IMR-90 (cell line): ENCODE results near the gene CFAP206. TPM values are rescaled to one million over a fixed set of nuclear protein-coding genes. Genes with fewer than 3 reads are reported as not detected.
A peak's percentile ranks its signal among the peaks of the same experiment; 100 is the strongest.

Experiments used
- ATAC-seq: fragments of 200-7000 bp; cut with Tn5 transposase; 2 replicates; pipeline ENCODE4 v1.9.1; 2020; ENCODE audit warnings: low read depth, mild to moderate bottlenecking, moderate library complexity
- BruUV-seq: library from RNA; stranded (reverse); fragments of 400-500 nt; replicated peaks from 2 replicates; lab custom pipeline; 2021; lab: Mats Ljungman, UMichigan
- CTCF ChIA-PET: fragments of 300-600 bp; formaldehyde crosslinking; extraction: SDS; loops from one replicate; lab custom pipeline; 2021; ENCODE audit warnings: antibody characterized with exemption; lab: Yijun Ruan, JAX
- POLR2A ChIA-PET: fragments of 300-600 bp; sonication (Branson Sonifier 250); formaldehyde crosslinking; loops from one replicate; lab custom pipeline; 2022; ENCODE audit warnings: antibody characterized with exemption; ENCODE audit not compliant: unreplicated experiment; lab: Charles Lee
- DNase-seq: peaks from one replicate; pipeline ENCODE4 v3.0.0; 2013
- H2AFZ ChIP-seq: replicated peaks from 2 replicates; pipeline ENCODE3; 2013; ENCODE audit warnings: low read length, mild to moderate bottlenecking; ENCODE audit not compliant: poor library complexity
- H2AK5ac ChIP-seq: 2 replicates; pipeline ENCODE4 v1.6.1; 2013; ENCODE audit warnings: low read depth, low read length, inconsistent platforms
- H2AK9ac ChIP-seq: replicated peaks from 2 replicates; pipeline ENCODE3; 2013; ENCODE audit warnings: mild to moderate bottlenecking, low read depth, low read length, moderate library complexity; ENCODE audit not compliant: poor library complexity
- H2BK120ac ChIP-seq: 2 replicates; pipeline ENCODE4 v1.6.1; 2013; ENCODE audit warnings: low read depth, low read length, inconsistent platforms
- H2BK15ac ChIP-seq: 3 replicates; pipeline ENCODE4 v1.6.1; 2013; ENCODE audit warnings: low read depth, low read length, inconsistent platforms
- H2BK20ac ChIP-seq: 2 replicates; pipeline ENCODE4 v1.6.1; 2013; ENCODE audit warnings: low read depth, mild to moderate bottlenecking, inconsistent platforms, low read length, moderate library complexity
- H2BK5ac ChIP-seq: 2 replicates; pipeline ENCODE4 v1.6.1; 2013; ENCODE audit warnings: mild to moderate bottlenecking, low read depth, low read length, inconsistent platforms; ENCODE audit not compliant: poor library complexity, severe bottlenecking
- H3K14ac ChIP-seq: replicated peaks from 2 replicates; pipeline ENCODE4 v1.6.1; 2013; ENCODE audit warnings: low read depth, low read length, inconsistent platforms
- H3K18ac ChIP-seq: 2 replicates; pipeline ENCODE4 v1.6.1; 2013; ENCODE audit warnings: low read depth, low read length, control low read depth
- H3K23ac ChIP-seq: 2 replicates; pipeline ENCODE4 v1.6.1; 2013; ENCODE audit warnings: low read depth, low read length, inconsistent platforms
- H3K27ac ChIP-seq: 2 replicates; pipeline ENCODE4 v1.5.1; 2013; ENCODE audit warnings: mild to moderate bottlenecking, control low read depth, low read length; ENCODE audit not compliant: insufficient read depth
- H3K27me3 ChIP-seq: 2 replicates; pipeline ENCODE4 v1.6.1; 2013; ENCODE audit warnings: low read length; ENCODE audit not compliant: control insufficient read depth, insufficient read depth
- H3K36me3 ChIP-seq: 2 replicates; pipeline ENCODE4 v1.6.1; 2013; ENCODE audit warnings: low read length, mixed read lengths; ENCODE audit not compliant: control insufficient read depth, insufficient read depth
- H3K4ac ChIP-seq: 2 replicates; pipeline ENCODE4 v1.6.1; 2013; ENCODE audit warnings: low read depth, low read length, inconsistent platforms
- H3K4me1 ChIP-seq: 2 replicates; pipeline ENCODE4 v1.6.1; 2013; ENCODE audit warnings: low read length, mixed read lengths; ENCODE audit not compliant: control insufficient read depth, insufficient read depth
- H3K4me2 ChIP-seq: 2 replicates; pipeline ENCODE4 v1.6.1; 2013; ENCODE audit warnings: low read depth, mild to moderate bottlenecking, control low read depth, low read length, moderate library complexity
- H3K4me3 ChIP-seq: 2 replicates; pipeline ENCODE4 v1.5.1; 2013; ENCODE audit warnings: low read depth, mild to moderate bottlenecking, control low read depth, low read length, moderate library complexity; ENCODE audit not compliant: insufficient read depth
- H3K56ac ChIP-seq: 2 replicates; pipeline ENCODE4 v1.6.1; 2013; ENCODE audit warnings: low read length, inconsistent platforms; ENCODE audit not compliant: insufficient read depth; ENCODE audit errors: extremely low read depth
- H3K79me1 ChIP-seq, 2 experiments: 2 replicates each; pipeline ENCODE4 v1.6.1; 2013; ENCODE audit warnings: low read length in 2 of 2, inconsistent platforms in 1 of 2, low read depth in 1 of 2
- H3K9ac ChIP-seq: 2 replicates; pipeline ENCODE4 v1.6.1; 2013; ENCODE audit warnings: low read depth, low read length, control low read depth
- H3K9me1 ChIP-seq: 2 replicates; pipeline ENCODE4 v1.6.1; 2013; ENCODE audit warnings: low read length, inconsistent platforms; ENCODE audit not compliant: insufficient read depth
- H3K9me3 ChIP-seq: 2 replicates; pipeline ENCODE4 v1.6.1; 2013; ENCODE audit warnings: low read length; ENCODE audit not compliant: control insufficient read depth, insufficient read depth
- H4K20me1 ChIP-seq: 2 replicates; pipeline ENCODE4 v1.6.1; 2013; ENCODE audit warnings: low read length, inconsistent platforms; ENCODE audit not compliant: insufficient read depth
- H4K5ac ChIP-seq: 2 replicates; pipeline ENCODE4 v1.6.1; 2013; ENCODE audit warnings: mild to moderate bottlenecking, low read depth, low read length, control low read depth
- H4K8ac ChIP-seq, 2 experiments: 2 replicates each; pipeline ENCODE4 v1.6.1; 2013; ENCODE audit warnings: low read depth in 2 of 2, low read length in 2 of 2, control low read depth in 1 of 2, inconsistent platforms in 1 of 2
- H4K91ac ChIP-seq: 2 replicates; pipeline ENCODE4 v1.6.1; 2013; ENCODE audit warnings: low read depth, low read length, inconsistent platforms; ENCODE audit not compliant: insufficient read depth
- MAZ ChIP-seq: IDR thresholded peaks from 2 replicates; pipeline ENCODE4 v1.6.1; 2012; ENCODE audit warnings: low read depth, mild to moderate bottlenecking, low read length, improper control_type of control experiment, moderate library complexity, borderline replicate concordance
- POLR2A ChIP-seq: IDR thresholded peaks from 2 replicates; pipeline ENCODE4 v1.6.1; 2012; ENCODE audit warnings: mild to moderate bottlenecking, low read depth, low read length
- RFX5 ChIP-seq: IDR thresholded peaks from 2 replicates; pipeline ENCODE4 v1.8.0; 2012; ENCODE audit warnings: low read depth, mild to moderate bottlenecking, low read length, moderate library complexity
- WGBS, 2 experiments: methylation state at CpG; one replicate each; pipeline versions ENCODE4 v1.1.5 to v1.1.7; 2013; ENCODE audit warnings: missing lambda C conversion rate in 2 of 2; ENCODE audit not compliant: insufficient read length in 1 of 2; ENCODE audit errors: extremely low coverage in 2 of 2; 5-methylcytosine and 5-hydroxymethylcytosine counted together
- dilution Hi-C: fragments of 300-500 bp; cut with HindIII; formaldehyde crosslinking; loops from one replicate; pipeline ENCODE4 v1.14.3; 2018; ENCODE audit warnings: low sequenced_read_pairs; ENCODE audit not compliant: unreplicated experiment
- in situ Hi-C: fragments of 300-500 bp; cut with MboI; formaldehyde crosslinking; loops from 3 replicates; pipeline ENCODE4 v1.14.3; 2019; ENCODE audit warnings: low sequenced_read_pairs, inconsistent platforms, mixed read lengths
- intact Hi-C: fragments of 100-400 bp; cut with micrococcal nuclease; formaldehyde crosslinking; loops from 2 replicates; pipeline ENCODE4 v1.10.0; 2022
- polyA plus RNA-seq, 3 experiments: library from polyadenylated mRNA; depleted of rRNA; stranded (reverse); fragments of >200 nt; gene quantifications; 2 replicates each; pipeline ENCODE4 v1.2.3, GENCODE V29; 2012; ENCODE audit warnings: low replicate concordance in 1 of 3
- total RNA-seq: library from RNA; depleted of rRNA; stranded (reverse); fragments of >200 nt; gene quantifications from 2 replicates; pipeline ENCODE4 v1.2.3, GENCODE V29; 2012

CFAP206 gene
- total and polyA plus RNA-seq, 2 of the 4 experiments (the other 2 are of a cell fraction), result under 0.01 to 0.09 TPM

- CTCF ChIA-PET, result no interaction called here
- POLR2A ChIA-PET, result no interaction called here
- H2BK20ac ChIP-seq, result no peak overlapping the region
- H3K56ac ChIP-seq, result no peak overlapping the region
- H2AFZ ChIP-seq, result peak overlapping the region; percentile 39
- H3K4me3 ChIP-seq, result peak overlapping the region; percentile 85
- peak overlapping the region; percentile 9; the same call in 1 of the 2 replicates for H3K9ac ChIP-seq
- no peak overlapping the region for H3K27ac ChIP-seq
- H3K23ac ChIP-seq, result no peak overlapping the region
- intact Hi-C loops, result loop anchor here (5.0 to 10.0 kb wide), 3 partner anchors 65 to 757 kb away; partner anchors contain the start of genes CNR1 and SLC35A1
- peak overlapping the region; percentile 98 for H3K4me2 ChIP-seq
- no peaks in the 10 kb centered on the region for H3K9me1 ChIP-seq
- dilution Hi-C loops, result no loop called here
- H4K20me1 ChIP-seq, result no peaks in the 10 kb centered on the region; the same call in 1 of the 2 replicates
- no peak overlapping the region for H2AK5ac ChIP-seq
- H3K36me3 ChIP-seq, result no peaks in the 10 kb centered on the region
- 0% methylated on average over 5 of the region's 10 CpGs; no CpG with 5 or more reads in 1 of the 2 experiments for WGBS, 2 experiments
- no peak overlapping the region for H4K5ac ChIP-seq
- H3K14ac ChIP-seq, result no peak overlapping the region
- H2BK15ac ChIP-seq, result no peak overlapping the region
- H3K9me3 ChIP-seq, result no peaks in the 10 kb centered on the region
- no peak for TF ChIP-seq POLR2A
- TF ChIP-seq RFX5, result no peak
- peak; percentile 61; the same call in 1 of the 2 replicates for TF ChIP-seq MAZ
- H4K8ac ChIP-seq, result peak overlapping the region; percentile 18 to 59; a peak in 1 of 4 replicates
- no peaks in the 10 kb centered on the region for H3K79me1 ChIP-seq
- peak; percentile 69 for ATAC-seq
- H2BK120ac ChIP-seq, result no peak overlapping the region
- peak; percentile 41 for DNase-seq
- no TSS peak for BruUV-seq
- no peaks in the 10 kb centered on the region for H3K4me1 ChIP-seq
- H3K4ac ChIP-seq, result no peak overlapping the region
- no peak overlapping the region for H3K18ac ChIP-seq
- H4K91ac ChIP-seq, result no peak overlapping the region
- in situ Hi-C loops, result no loop called here
- H2BK5ac ChIP-seq, result no peak overlapping the region
- no peaks in the 10 kb centered on the region; the same call in 1 of the 2 replicates for H3K27me3 ChIP-seq
- H2AK9ac ChIP-seq, result no peak overlapping the region
Observed at GRCh38 chr6:87407561-87407900, 241 bp upstream of the CFAP206 start.
